ENCODE measurements around the gene ORC6. TPM values are rescaled to one million over a fixed set of nuclear protein-coding genes. Genes with fewer than 3 reads are reported as not detected.

Gene ORC6
- total and polyA plus RNA-seq, 10 of the 15 experiments (the other 5 are each of a cell fraction or from before 2014, with no cell fraction given) = 25.7 to 88.5 (median 49.1) TPM

GRCh38 chr16:46689365-46690280 lies at the start of gene ORC6 (continued):
- TF ChIP-seq RB1 (IDR thresholded peaks at IDR 0.05; ENCODE audit: borderline replicate concordance) (peak; percentile 56; the same call in 1 of the 2 replicates), CBFB (IDR thresholded peaks at IDR 0.05; ENCODE audit: low read depth) (no peak), ZZZ3 (IDR thresholded peaks at IDR 0.05; ENCODE audit: control insufficient read depth, insufficient read length, low read depth) (no peak), NFYB (IDR thresholded peaks at IDR 0.05; ENCODE audit: insufficient read depth, low read depth, low read length) (peak; percentile 94), RELB (IDR thresholded peaks at IDR 0.05; ENCODE audit: low read depth) (0 out of 2 replicates have a peak, but pooled peaks have one; percentile 31), ZNF622 (IDR thresholded peaks at IDR 0.05) (no peak), LARP7 (IDR thresholded peaks at IDR 0.05) (no peak), TAF1 (IDR thresholded peaks at IDR 0.05; ENCODE audit: borderline replicate concordance, low read depth, low read length) (peak; percentile 51; the same call in 1 of the 2 replicates), SMARCA5 (IDR thresholded peaks at IDR 0.05) (peak; percentile 47; the same call in 1 of the 2 replicates), IRF3 (IDR thresholded peaks at IDR 0.05) (peak; percentile 80; the same call in 1 of the 2 replicates), PRDM15 (CRISPR knock-in tag; IDR thresholded peaks at IDR 0.05) (no peak), EZH2 (IDR thresholded peaks at IDR 0.05; ENCODE audit: borderline replicate concordance, control insufficient read depth, low read depth, low read length) (no peak), MTA2 (IDR thresholded peaks at IDR 0.05; ENCODE audit: low read depth) (no peak), NR2C1 (IDR thresholded peaks at IDR 0.05) (0 out of 2 replicates have a peak, but pooled peaks have one; percentile 6), BCL3 (IDR thresholded peaks at IDR 0.05; ENCODE audit: borderline replicate concordance, insufficient read depth, low read depth, low read length, poor library complexity, severe bottlenecking) (no peak), ZSCAN29 (IDR thresholded peaks at IDR 0.05) (peak; percentile 96), SP1 (IDR thresholded peaks at IDR 0.05; ENCODE audit: low read depth, low read length) (peak; percentile 94), FOS (IDR thresholded peaks at IDR 0.05; ENCODE audit: borderline replicate concordance, extremely low read depth, insufficient read length) (peak; percentile 80), GABPA (IDR thresholded peaks at IDR 0.05; ENCODE audit: low read depth) (no peak)
- TF ChIP-seq, protein P1, sequence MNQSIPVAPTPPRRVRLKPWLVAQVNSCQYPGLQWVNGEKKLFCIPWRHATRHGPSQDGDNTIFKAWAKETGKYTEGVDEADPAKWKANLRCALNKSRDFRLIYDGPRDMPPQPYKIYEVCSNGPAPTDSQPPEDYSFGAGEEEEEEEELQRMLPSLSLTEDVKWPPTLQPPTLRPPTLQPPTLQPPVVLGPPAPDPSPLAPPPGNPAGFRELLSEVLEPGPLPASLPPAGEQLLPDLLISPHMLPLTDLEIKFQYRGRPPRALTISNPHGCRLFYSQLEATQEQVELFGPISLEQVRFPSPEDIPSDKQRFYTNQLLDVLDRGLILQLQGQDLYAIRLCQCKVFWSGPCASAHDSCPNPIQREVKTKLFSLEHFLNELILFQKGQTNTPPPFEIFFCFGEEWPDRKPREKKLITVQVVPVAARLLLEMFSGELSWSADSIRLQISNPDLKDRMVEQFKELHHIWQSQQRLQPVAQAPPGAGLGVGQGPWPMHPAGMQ (IDR thresholded peaks at IDR 0.05; ENCODE audit: borderline replicate concordance) = no peak

Data from GM12878 (cell line).